ENCODE results near the gene RNF214. TPM values are rescaled to one million over a fixed set of nuclear protein-coding genes. Genes with fewer than 3 reads are reported as not detected.
"Not testable (repeated sequence)": the region's sequence is repeated elsewhere in the genome, so short reads cannot be mapped to it uniquely, and the experiment has no call there.

Gene RNF214
- total RNA-seq, 1 donor from 2014 or later = 12.0 TPM

- DNase-seq = no peak
These were observed 1.3 kb upstream of the RNF214 start for GRCh38 chr11:117230999-117231841.

DNA sequence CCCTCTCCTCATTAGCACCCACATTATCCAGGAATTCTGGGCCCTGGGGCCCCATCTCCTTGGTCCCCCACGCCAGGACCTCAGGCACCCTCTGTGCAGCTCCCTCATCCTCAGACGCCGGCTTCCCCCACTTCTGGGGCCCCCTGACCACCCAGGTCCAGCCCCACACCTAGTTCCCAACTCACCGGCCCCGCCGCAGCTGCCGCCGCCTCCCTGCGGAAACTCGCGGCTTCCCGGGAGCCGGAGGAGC lies 704 bp upstream of the RNF214 start, which contains the start of gene PCSK7:
Gene PCSK7 (minus strand): TSS at position 232 of the 250 bp plus-strand sequence. CDS start 2,229 bp downstream, outside the sequence.
- DNase-seq = no peak

DNA sequence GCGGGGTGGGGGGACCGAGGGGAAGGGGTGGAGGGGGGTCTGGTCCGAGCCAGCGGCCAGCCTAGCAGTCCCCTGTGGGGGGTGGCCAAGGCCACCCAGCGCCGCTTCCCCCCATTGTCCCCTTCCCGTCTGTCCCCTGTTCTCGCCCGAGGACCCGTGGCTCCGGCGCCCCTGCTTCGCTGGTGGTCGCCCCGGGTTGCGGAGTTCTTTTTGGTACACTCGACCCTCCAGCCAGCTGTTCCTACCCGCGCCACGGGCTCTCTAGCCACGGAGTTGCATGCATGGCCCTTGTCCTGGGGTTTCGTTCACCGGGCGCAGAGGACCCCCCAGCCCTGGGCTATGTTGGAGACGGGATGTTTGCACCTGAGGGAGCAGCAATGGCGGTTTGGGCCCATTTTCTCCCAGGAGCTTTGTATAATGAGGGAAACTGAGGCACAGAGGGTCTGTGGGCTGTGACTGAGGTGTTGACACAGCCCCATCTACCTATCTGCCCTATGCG lies 489 bp downstream of the RNF214 start:
- DNase-seq = no peak

DNA sequence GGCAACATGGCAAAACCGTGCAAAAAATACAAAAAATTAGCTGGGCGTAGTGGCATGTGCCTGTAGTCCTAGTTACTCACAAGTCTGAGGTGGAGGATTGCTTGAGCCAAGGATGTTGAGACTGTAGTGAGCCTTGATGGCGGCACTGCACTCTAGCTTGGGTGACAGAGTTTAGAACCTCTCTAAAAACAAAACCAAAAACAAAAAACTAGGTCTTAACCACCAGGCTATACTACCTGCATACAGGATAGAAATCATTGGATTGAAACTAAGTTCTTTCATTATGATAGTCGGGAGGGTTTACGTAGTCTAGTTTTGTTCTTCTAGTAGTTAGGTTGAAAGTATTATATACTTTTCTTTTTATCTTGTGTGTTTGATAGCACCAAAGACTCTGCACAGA lies 5.8 kb downstream of the RNF214 start:
- no peak for DNase-seq

DNA sequence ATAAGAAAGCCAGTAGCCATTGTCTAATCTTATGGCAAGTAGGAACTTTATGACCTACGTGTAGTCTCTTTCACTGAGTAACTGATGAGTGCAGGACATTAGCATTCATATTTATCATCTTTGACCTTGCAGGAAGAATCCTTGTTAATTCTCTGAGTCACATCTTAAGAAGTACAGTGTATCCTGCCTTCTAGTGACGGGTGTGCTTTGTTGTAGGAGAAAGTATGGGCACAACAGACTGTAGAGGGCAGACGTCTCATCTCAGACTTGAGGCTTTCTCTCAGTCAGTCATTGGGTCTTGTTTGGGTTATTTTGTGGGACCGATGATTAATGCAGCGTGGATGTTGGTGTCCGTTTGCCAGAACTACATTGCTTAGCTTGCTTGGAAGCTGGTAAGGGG lies 6.8 kb downstream of the RNF214 start:
- DNase-seq = no peak

DNA sequence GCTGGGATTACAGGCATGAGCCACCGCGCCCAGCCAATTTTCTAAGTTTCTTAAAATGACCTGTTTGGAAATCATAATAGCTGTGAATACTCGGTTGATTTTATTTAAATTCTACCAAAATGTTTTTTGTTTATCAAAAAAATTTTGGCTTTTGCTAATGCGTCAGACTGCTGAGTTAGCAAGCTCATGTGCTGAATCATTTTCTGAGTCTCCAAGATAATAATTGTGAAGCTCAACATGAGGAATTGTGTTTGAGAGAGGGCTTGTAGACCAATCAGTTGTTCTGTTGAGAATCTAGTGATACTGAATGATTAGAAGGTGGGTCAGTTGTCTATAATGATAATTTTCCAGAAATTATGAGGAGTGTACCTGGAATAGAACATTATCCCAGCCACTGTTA lies 15.9 kb downstream of the RNF214 start:
- DNase-seq = no peak

DNA sequence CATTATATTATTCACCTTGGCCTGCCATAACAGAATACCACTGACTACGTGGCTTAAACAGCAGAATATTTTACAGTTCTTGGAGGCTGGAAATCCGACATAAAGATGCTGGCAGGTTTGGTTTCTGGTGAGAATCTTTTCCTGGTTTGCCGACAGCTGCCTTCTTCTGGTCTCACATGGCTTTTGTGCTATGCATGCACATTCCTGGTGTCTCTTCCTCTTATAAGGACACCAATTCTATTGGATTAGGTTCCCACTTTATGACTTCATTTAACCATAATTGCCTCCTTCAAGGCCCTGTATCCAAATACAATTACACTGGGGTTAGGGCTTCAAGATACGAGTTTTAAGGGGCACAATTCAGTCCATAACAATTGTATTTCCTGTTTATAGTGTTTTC lies 17.1 kb downstream of the RNF214 start:
- no peak for DNase-seq

GRCh38 chr11:117251506-117251905 lies 19.0 kb downstream of the RNF214 start:
- no peak for DNase-seq

GRCh38 chr11:117255966-117256365 lies 23.5 kb downstream of the RNF214 start:
- DNase-seq = no peak

GRCh38 chr11:117256573-117256972 lies 24.1 kb downstream of the RNF214 start:
- DNase-seq = no peak

DNA sequence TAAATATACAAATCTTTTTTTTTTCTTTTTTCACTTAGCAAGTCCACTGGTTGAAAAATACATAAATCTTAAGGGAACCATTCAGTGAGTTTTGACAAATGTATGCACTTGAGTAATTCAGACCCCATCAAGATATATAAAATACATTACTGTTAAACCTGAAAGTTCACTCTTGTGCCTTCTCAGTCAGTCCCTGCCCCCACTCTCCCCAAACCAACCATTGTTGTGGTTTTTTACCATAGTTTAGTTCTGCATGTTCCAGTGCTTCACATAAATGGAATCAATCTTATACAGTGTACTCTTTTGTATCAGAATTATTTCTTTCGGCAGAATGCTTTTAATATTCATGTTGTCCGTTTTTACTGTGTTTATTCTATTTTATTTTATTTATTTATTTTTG lies 26.1 kb downstream of the RNF214 start:
- DNase-seq = no peak

DNA sequence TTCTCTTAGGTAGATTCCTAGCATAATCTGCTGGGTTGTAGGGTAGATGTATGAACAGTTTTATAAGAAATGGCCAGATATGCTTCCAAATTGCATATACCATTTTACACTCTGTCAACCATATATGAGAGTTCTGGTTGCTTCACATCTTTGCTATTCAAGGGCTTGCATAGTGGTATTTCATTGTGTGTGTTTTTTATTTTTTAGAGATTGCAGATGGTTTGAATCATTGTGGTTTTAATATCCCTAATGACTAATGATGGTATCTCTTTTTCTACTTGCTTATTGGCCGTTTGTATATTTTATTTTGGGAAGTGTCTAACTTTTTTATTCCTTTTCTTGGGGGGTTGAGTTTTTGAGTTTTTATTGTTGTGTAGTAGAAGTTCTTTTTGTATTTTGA lies 26.9 kb downstream of the RNF214 start:
- DNase-seq = no peak

DNA sequence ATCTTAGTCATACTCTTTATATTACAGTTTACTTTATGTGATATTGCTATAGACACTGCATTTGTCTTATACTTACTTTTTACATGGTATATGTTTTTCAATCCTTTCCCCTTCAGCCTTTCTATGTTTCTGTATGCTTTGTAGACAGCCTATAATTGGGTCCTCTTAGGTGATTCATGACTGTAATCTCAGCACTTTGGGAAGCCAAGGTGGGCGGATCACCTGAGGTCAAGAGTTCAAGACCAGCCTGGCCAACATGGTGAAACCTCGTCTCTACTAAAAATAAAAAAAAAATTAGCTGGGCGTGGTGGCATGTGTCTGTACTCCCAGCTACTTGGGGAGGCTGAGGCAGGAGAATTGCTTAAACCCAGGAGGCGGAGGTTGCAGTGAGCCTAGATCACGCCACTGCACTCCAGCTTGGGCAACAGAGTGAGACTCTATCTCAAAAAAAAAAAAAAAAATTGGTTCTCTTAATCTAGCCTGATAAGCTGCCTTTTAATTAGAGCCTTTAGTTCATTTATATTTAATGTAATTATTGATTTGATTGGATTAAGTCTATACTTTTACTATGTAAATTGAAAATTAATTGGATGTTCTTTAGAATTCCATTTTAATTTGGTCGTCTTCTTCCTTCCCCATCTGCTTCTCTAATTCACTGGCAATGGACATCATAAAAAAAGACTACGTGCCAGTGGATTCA lies 32.3 kb downstream of the RNF214 start:
- DNase-seq = not testable (repeated sequence)

DNA sequence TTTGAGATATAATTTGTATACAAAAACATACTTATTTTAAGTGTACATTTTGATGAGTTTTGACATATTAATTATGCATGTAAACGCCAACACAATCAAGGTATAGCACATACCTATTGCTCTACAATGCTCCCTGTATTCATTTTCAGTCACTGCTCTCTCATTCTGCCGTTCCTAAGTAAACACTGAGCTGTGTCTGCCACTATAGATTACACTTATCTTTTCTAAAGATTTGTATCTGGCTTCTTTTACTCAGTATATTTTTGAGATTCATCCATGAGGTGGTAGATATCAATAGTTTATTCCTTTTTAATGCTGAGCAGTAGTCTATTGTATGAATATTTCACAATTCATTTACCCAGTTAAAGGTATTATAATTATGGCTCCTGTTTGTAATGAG lies 33.3 kb downstream of the RNF214 start:
- no peak for DNase-seq

- no peak for DNase-seq
These were observed 37.4 kb downstream of the RNF214 start for GRCh38 chr11:117269856-117270255.

GRCh38 chr11:117271208-117271607 lies 38.7 kb downstream of the RNF214 start:
- no peak for DNase-seq

DNA sequence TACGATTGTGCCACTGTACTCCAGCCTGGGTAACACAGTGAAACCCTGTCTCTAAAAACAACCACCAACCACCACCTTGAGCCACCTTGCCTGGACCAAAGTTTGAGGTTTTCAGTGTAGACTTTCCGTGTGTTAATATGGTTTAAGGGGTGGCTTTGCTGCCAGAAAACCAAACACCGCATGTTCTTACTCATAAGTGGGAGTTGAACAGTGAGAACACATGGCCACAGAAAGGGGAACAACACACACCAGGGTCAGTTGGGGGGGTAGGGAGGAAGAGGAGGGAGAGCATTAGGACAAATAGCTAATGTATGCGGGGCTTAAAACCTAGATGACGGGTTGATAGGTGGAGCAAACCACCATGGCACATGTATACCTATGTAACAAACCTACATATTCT lies 39.7 kb downstream of the RNF214 start:
- DNase-seq = not testable (repeated sequence)

DNA sequence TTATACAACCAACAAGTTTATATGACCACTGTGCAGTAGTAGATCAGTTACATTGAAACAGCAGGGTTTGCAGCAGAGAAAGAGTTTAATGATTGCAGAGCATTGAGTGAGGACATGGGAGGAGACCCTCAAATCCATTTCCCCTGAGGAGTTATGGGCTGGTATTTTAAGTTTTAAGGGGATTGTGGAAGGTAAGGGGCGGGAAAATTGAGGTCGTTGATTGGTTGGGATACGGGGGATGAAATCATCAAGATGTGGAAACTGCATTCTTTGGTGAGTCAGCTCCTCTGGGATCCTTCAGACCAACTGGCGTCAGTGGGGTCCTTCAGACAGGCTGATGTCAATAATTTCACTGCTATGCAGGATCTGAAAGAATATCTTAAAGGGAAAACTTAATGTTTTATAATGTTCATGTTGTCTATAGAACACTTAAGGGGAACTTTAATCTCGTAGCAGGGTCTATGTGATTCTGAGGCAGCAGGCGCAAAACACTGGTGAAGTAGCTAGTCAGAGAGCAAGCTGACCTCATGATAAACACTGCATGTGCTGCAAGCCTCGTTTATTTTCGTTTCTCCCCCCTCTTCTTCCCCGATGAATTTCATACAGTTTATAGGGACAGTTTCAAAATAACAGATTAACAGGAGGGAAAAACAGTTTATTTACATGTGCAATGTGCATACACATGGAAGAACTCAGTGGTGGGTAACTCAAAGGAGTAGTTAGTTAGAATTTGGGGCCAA lies 41.2 kb downstream of the RNF214 start:
- DNase-seq = no peak

- DNase-seq = no peak
These were observed 45.9 kb downstream of the RNF214 start for GRCh38 chr11:117278347-117278746.

GRCh38 chr11:117279711-117280376 lies 47.4 kb downstream of the RNF214 start:
- DNase-seq = no peak

DNA sequence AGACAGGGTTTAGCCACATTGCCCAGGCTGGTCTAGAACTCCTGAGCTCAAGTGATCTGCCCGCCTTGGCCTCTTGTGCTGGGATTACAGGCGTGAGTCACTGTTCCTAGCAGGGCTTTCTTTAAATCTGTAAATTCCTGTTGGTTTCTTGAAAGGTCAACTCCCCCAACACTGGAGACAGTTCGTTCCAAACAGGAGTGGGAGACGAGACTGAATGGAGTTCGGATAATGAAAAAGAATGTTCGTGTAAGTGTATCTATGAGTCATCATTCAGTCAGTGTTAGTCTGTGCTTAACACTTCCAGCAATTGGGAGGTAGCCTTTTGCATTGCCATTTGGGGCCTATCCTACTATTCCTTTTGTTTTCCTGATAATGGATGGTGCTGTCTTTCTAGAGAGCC lies 48.7 kb downstream of the RNF214 start:
- no peak for DNase-seq

- DNase-seq = no peak
These were observed 49.4 kb downstream of the RNF214 start for GRCh38 chr11:117281869-117282268.

DNA sequence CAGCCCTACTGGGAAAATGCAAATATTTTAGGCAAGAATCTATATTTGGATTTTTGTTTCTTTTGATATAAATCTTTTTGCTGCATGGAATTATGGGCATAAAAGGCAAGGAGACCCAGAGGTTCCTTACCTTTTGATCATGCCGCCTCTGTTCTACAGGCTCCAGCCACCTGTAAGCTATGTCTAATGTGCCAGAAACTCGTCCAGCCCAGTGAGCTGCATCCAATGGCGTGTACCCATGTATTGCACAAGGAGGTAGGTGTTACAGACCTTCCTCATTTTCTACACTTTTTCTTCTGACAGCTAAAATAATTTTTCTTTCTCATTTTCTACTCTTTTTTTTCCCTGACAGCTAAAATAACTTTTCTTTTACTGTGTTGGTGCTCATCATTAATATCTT lies 50.5 kb downstream of the RNF214 start:
- no peak for DNase-seq

Measured in skin of body (tissue), 2 donors.